NCI-H1092 (cell line): ENCODE data around the gene DHRS7B.

Experiments
- DNase-seq: peaks from one replicate; lab custom pipeline; 2025; lab: John Stamatoyannopoulos, UW

DHRS7B gene

DNA sequence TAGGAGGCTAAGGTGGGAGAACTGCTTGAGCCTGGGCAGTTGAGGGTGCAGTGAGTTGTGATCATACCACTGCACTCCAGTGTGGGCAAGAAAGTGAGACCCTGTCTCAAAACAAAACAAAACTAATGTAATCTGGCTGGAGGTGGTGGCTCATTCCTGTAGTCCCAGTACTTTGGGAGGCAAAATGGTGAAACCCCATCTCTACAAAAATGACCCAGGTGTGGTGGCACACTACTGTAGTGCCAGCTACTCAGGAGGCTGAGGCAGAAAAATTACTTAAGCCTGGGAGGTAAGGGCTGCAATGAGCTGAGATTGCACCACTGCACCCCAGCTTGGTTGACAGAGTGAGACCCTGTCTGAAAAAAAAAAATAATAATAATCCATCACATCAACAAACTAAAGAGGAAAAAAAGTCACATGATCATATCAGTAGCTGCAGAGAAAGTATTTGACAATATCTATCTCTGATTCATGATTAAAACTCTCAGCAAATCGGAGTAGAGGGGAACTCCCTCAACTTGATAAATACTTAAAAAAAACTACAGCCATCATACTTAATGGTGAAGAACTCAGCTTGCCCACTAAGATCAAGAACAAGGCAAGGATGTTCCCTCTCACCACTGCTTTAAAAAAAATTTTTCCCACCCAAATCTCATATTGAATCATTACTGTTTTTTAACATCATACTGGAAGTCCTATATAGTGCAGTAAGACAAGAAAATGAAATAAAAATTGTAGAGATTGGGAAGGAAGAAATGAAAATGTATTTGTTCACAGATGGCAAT is 31.0 kb downstream of the DHRS7B start:
- DNase-seq = no peak

DNA sequence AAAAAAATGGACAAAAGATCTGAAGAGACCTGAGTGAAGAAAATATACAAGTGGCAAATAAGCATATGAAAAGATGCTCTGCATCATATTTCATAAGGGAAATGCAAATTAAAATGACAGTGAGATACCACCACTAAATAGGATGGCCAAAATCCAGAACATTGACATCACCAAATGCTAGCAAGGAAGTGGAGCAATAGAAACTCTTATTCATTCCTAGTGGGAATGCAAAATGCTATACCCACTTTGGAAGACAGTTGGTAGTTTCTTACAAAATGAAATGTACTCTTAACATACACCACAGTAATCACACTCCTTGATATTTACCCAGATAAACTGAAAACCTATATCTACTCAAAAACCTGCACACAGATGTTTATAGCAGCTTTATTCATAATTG is 33.6 kb downstream of the DHRS7B start:
- no peak for DNase-seq

- no peak for DNase-seq
Measured at GRCh38 chr17:21161498-21162393, 35.0 kb downstream of the DHRS7B start.

DNA sequence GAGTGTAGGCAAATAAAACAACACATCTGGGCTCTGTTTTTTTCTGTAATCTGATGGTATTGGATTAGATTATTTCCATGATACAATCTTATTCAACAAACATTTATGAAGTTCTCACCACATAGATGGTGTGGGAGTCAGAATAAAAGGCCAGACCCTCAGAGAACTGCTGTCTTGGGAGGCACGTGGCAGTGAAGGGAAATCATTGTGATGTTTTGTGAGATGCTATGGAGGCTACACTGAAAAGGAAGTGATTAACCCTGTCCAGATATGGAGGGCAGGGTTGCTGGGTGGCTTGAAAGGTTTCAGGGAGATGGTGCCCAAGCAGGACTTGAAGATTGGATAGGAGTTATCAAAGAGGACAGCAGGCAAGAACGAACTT is 35.6 kb downstream of the DHRS7B start:
- DNase-seq = no peak

DNA sequence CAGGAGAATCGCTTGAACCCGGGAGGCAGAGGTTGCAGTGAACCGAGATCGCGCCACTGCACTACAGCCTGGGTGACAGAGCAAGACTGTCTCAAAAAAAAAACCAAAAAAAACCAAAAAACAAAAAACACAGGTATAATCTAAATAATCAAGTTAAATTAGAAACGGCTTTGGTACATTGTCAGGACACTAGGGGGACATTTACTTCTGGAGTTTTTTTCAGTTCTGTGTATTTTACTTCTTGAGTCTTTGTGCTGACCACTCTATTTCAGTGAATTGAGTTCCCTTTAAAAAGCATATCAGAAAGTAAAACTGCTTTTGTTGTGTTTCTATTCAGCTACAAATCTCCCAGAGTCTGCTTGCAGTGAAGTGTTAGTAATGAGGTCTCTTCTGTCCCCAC is 36.3 kb downstream of the DHRS7B start:
- no peak for DNase-seq

DNA sequence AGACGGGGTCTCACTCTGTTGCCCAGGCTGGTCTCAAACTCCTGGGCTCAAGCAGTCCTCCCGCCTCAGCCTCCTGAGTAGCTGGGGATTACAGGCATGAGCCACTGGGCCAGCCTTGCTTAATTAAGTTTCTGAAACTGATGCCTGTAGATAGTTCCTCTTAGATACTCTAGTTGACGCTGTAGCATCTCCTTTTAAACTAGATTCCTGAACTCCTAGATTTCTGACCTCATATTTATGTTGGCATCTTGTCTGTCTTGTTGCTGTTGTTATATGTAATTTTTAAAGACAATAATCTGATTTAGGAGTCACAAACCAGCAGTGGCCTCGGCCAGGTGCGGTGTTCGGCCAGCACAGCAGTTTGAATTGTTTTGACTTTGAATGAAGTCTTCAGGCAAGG is 37.5 kb downstream of the DHRS7B start:
- no peak for DNase-seq

- DNase-seq = no peak
Measured at GRCh38 chr17:21164620-21165019, 37.9 kb downstream of the DHRS7B start.

DNA sequence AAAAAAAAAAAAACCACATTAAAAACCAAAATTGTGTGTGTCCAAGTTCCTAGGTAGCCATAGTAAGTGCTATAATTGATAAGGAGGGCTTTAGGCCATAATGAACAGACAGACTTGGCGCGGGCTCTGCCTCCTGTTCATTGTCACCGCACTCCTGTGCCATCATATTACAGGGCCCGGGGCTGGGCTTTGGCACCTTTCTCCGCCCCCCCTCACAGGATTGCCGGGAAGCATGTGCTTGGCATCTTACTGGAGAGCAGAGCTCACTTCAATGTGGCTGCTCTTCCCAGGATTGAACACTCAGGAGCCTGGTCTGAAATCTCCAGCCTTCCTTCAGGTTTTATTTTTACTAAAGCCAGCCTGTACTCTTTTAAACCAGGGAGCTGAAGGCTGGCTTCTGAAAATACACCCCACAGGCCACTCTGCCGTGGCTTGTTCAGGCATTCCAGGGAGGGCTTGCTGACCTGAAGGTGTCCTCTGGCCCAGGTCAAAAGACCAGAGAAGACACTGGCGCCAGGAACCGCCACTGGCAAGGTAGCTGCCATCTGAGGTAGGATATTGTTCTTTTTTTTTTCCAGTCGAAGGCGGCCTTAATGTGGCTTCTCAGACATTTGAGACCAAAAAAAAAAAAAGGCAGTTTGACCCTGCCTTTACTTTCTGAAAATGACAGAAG is 39.3 kb downstream of the DHRS7B start:
- no peak for DNase-seq

DNA sequence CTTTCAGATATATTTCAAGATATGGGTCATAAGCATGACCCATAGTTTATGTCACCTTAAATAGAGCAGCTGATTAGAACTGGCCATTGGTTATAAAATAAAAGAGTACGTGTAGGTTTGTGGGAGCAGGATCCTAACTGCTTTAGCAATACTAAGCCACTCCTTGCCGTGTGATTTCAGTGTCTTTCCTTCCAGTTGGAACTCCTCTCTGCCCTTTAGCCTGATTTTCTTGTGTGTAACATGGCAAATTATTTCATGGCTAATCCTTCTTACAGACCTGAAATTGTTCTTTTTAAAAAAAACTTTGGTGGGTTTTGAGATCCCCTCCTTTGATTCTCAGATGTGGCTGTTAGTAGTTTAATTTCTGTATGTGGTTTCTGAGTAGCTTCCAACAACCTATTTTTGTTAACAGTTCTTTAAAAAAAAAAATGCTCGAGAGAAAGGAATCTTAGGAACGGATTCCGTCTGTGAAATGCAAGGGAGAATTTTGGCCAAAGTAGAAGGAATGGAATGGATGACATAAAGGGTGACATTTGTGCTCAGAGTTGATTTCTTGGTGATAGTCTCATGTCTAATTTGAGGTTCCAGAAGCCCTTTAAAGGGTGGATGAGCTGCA is 39.9 kb downstream of the DHRS7B start:
- no peak for DNase-seq

GRCh38 chr17:21167303-21167702 is 40.5 kb downstream of the DHRS7B start:
- no peak for DNase-seq

- no peak for DNase-seq
Measured at GRCh38 chr17:21168555-21168865, 41.7 kb downstream of the DHRS7B start.

DNA sequence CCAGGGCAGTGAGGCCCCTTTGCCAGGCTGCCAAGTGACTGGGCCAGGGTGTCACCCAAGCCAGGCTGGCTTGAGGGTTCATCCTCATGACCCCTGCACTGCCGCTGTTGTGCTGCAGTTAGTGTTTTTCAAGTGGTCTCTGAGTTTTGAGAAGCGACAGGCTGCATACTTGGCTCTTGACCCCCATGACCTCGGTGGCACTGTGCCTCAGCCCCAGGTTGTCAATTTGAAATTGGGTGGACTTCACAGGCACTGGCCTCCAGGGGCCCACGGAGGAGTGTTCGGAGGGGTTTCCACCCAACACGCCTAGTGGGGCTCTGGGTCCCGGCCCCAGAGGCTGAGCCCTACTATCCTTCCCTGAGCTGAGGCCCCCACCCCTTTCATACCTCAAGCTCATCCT is 42.7 kb downstream of the DHRS7B start:
- no peak for DNase-seq

GRCh38 chr17:21170809-21171208 is 44.0 kb downstream of the DHRS7B start:
- no peak for DNase-seq

DNA sequence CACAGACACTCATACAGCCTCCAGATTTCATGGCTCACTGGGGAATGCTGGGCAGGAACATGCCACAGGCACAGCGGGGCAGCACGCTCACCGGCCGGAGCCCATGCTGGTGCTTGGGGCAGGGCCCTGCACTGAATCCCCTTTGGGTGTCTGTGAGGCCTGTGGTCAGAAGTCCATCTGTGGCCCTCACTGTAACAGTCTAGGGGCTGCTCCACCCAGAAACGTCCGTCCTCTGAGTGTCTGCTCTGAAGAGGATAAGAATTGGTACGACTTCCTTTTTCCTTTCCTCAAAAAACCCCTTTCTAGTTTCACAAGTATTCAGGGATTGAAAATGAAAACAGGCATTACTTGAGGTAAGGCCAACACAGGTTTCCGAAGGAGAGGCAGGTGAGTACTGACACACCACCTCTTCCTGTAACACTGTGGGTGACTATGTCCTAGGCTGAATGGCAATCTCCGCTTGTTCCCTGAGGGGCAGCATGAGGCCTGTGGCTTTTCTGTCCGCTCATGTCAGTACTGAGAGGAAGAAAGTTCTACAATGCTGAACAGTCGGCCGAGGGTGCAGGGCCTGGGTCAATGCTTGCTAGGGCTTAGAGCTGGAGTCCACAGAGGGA is 44.7 kb downstream of the DHRS7B start:
- no peak for DNase-seq

DNA sequence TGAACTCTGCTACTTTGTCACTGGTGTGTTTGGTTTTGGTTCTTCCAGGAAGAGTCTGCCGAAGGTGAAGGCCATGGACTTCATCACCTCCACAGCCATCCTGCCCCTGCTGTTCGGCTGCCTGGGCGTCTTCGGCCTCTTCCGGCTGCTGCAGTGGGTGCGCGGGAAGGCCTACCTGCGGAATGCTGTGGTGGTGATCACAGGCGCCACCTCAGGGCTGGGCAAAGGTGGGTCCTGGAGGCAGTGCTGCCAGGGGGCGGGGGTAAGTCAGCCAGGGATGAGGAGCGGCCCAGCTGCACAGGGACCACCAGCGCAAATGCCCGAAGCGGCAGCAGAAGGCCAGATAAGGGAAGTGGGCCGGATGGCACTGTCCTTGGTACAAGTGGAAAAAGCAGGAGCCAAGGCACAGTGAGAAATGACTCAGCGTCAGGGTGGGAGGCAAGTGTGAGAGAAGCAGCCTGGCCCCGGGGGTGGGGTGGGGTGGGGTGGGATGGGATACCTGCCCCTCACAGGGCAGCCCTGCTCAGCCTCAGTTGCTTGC is 45.3 kb downstream of the DHRS7B start:
- DNase-seq = no peak

GRCh38 chr17:21172846-21173245 is 46.1 kb downstream of the DHRS7B start:
- DNase-seq = no peak

DNA sequence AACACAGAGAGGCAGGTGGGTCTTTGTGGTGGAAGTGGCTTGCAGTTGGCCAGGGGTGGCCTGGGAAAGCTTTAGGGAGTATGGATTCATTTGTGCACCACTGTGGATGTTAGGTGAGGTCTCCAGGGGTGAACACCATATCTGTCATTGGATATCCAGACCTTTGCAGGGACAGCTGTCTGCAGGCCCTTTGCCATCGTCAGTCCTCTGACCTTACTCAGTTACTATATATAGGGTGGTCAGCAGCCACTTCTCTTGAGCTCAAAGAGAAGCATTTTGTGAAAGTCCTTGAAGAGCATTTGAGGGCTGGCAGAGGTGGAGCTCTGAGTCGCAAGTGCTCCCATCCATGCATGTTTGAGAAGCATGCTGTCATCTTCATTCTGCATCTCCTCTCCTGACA is 46.8 kb downstream of the DHRS7B start:
- no peak for DNase-seq

GRCh38 chr17:21174186-21174585 is 47.4 kb downstream of the DHRS7B start:
- DNase-seq = no peak

- no peak for DNase-seq
Measured at GRCh38 chr17:21174713-21175112, 47.9 kb downstream of the DHRS7B start.

- no peak for DNase-seq
Measured at GRCh38 chr17:21176773-21177395, 50.1 kb downstream of the DHRS7B start.

GRCh38 chr17:21177401-21177800 is 50.6 kb downstream of the DHRS7B start:
- DNase-seq = no peak
